GM12801 (cell line): ENCODE data around the gene ZER1.

Source experiments
- TF ChIP-seq, protein P1 (sequence below): IDR thresholded peaks from one replicate; pipeline ENCODE4 v1.5.1; 2011; ENCODE audit warnings: control low read depth; ENCODE audit not compliant: insufficient read length; ENCODE audit errors: extremely low read depth

Gene ZER1

DNA sequence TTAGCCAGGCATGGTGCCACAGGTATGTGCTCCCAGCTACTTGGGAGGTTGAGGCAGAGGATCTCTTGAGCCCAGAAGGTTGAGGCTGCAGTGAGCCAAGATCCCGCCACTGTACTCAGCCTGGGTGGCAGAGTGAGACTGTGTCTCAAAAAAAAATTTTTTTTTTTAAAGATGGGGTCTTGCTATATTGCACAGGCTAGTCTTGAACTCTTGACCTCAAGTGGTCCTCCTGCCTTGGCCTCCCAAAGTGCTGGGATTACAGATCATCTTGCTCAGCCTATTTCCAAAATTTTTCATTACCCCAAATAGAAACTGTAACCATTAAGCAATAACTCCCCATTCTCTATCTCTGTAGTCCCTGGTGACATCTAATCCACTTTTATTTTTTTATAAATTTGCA is 10.9 kb upstream of the ZER1 start:
- TF ChIP-seq, protein P1, sequence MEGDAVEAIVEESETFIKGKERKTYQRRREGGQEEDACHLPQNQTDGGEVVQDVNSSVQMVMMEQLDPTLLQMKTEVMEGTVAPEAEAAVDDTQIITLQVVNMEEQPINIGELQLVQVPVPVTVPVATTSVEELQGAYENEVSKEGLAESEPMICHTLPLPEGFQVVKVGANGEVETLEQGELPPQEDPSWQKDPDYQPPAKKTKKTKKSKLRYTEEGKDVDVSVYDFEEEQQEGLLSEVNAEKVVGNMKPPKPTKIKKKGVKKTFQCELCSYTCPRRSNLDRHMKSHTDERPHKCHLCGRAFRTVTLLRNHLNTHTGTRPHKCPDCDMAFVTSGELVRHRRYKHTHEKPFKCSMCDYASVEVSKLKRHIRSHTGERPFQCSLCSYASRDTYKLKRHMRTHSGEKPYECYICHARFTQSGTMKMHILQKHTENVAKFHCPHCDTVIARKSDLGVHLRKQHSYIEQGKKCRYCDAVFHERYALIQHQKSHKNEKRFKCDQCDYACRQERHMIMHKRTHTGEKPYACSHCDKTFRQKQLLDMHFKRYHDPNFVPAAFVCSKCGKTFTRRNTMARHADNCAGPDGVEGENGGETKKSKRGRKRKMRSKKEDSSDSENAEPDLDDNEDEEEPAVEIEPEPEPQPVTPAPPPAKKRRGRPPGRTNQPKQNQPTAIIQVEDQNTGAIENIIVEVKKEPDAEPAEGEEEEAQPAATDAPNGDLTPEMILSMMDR, result no peak

DNA sequence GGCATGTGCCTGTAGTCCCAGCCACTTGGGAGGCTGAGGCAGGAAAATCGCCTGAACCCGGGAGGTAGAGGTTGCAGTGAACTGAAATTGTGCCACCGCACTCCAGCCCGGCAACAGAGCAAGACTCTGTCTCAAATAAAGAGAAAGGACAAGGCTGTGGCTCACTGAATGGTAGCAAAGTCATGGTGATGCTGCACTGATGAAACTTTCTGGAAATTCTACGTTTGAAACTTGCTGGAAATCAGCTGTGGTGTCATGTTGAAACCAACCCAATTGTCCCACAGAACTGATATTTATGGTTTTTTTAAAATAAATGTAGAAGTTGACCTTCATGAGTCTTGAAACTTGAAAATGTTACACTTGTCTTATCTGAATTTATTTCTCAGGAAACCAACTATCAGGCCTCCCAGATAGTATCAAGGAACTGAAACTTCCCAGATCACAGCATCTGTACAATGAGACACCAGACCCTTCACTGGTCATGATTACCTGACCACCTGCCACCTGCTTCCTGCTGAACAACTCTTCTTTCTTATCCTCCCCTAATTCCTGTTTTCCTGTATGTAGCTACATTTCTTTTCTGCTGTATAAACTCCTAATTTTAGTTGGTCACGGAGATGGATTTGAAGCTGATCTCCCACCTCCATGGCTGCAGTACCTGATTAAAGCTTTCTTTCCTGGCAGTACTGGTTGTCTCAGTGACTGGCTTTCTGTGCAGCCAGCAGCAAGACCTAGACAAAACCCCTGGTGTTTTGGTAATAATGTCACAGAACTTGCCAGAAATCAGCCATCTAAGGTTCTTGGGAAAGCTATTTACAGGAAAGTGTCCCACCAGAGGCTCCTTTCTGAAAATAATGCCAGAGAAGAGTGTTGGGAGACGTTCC is 9.7 kb upstream of the ZER1 start:
- TF ChIP-seq, protein P1, result no peak

DNA sequence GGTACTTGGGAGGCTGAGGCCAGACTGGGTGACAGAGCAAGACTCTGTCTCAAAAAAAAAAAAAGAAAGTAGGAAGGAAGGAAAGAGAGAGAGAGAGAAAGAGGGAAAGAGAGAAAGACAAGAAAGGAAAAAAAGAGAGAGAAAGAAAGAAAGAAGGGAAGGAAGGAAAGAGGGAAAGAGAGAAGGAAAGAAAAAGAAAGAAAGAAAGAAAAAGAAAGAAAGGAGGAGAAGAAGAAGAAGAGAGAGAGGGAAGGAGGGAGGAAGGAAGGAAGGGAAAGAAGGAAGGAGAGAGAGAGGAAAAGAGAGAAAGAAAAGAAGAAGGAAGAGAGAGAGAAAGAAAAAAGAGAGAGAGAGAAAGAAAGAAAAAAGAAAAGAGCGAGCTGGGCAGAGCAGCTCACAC is 3.1 kb upstream of the ZER1 start:
- TF ChIP-seq, protein P1, result no peak

DNA sequence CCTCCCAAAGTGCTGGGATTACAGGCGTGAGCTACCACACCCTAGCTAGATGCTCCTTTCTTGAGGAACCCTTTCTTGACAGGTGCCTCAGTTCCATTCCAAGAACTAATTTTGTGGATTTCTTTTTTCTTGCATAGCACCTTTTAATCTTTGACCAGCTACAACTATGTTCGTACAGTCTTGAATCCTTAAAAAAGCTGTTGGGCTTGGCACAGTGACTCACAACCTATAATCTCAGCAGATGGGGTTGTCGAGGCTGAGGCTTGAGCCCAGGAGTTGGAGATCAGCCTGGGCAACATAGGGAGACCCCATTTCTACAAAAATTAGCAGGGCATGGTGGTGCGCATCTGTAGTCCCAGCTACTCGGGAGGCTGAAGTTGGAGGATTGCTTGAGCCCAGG is 1.3 kb upstream of the ZER1 start:
- TF ChIP-seq, protein P1, result no peak

DNA sequence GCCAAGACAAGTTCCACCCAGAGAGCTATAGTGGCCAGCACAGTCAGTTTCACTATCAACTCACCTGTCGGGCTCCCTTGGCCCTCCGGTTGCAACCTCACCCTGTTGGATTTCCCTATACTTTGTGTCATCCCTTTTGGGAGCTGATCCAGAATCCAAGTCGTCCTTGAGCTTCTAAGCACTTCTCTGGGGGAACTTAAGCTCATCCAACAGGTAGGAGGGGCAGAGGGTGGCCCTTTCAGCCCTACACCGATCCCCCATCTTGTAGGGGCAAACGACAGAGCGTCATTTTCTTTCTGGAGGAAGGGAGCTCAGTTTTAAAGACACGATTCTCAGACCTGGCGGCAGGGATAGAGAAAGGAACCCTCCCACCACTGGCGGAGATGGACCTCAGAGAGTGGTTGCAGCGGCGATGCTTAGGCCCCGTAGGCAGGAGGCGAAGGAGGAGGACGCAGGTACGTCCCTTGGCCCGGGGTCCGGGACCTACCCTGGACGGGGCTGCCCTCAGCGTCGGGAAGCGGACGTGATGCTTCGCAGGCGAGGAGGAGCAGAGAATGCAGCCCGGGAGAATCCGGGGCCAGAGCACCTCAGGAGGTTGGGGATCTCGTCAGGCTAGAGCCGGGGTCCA is 519 bp downstream of the ZER1 start:
- TF ChIP-seq, protein P1, result no peak

DNA sequence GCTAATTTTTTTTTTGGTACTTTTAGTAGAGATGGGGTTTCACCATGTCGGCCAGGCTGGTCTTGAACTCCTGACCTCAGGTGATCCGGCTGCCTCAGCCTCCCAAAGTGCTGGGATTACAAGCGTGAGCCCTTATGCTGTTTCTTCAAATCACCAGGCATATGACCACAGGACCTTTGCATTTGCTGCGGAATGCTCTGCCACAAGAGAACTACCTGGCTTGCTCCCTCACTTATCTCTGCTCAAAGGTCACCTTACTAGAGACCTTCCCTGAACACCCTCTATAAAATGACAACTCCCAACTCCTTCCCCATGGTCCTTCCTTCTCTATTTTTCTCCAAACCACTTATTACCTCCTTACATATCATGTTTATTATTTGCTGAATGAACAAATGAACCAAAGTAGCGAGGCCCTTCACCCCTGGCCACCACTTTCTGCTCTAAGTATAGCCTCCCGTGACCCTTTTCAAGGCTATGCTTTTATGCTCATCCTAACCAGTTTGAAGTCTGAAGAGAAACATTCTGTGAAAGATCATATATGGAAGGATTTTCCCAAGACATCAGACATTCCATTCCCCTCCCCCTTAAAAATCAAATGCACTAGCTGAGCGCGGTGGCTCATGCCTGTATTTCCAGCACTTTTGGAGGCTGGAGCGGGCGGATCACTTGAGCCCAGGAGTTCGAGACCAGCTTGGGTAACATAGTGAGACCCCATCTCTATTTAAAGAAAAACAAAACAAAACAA is 1.3 kb downstream of the ZER1 start:
- TF ChIP-seq, protein P1, result no peak

DNA sequence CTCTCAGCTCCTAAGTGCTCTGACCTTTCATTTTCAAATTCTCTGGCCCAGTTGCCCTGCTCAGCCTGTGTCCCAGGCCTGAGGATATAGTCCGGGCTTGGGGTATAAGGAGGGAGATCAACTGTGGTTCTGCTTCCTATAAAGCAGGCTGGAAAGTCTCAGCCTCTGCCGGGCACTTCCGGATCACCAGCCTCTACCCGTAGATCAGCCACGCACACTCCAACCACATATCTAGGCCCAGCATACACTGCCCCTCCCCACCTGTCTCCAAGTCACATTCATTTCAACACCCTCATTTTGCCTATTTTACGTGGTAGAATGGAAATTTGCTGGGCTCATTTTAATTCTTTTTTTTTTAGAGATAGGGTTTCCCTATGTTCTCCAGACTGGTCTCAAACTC is 3.1 kb downstream of the ZER1 start:
- TF ChIP-seq, protein P1, result no peak
